Stimulated activated CD8-positive, alpha-beta memory T cell treated with anti-CD3 and anti-CD28 coated beads, Interleukin-4, amount 100 ng/mL, for 1 hour (primary cell): Measurements from ENCODE around the gene SH3PXD2B.

Experiments
- DNase-seq, 2 donors: peaks; one replicate each; pipeline ENCODE4 v3.0.0-alpha.2; 2020; ENCODE audit warnings: low read depth in 2 of 2, low spot score in 1 of 2

Gene SH3PXD2B

GRCh38 chr5:172454358-172455086, at the start of gene SH3PXD2B:
TSS of gene SH3PXD2B (minus strand) at chr5:172454525. CDS start at chr5:172454352, 173 bp downstream.
- DNase-seq = no peak

GRCh38 chr5:172502969-172503368, 48.6 kb upstream of the SH3PXD2B start:
- DNase-seq = no peak

- DNase-seq = no peak
Measured at GRCh38 chr5:172502410-172502809, 48.1 kb upstream of the SH3PXD2B start.

- DNase-seq = no peak
Measured at GRCh38 chr5:172501708-172502320, 47.5 kb upstream of the SH3PXD2B start.

GRCh38 chr5:172499287-172499686, 45.0 kb upstream of the SH3PXD2B start:
- no peak for DNase-seq

GRCh38 chr5:172498431-172499129, 44.3 kb upstream of the SH3PXD2B start:
- DNase-seq = no peak

- no peak for DNase-seq
Measured at GRCh38 chr5:172497591-172498255, 43.4 kb upstream of the SH3PXD2B start.

- DNase-seq = no peak
Measured at GRCh38 chr5:172496671-172497371, 42.5 kb upstream of the SH3PXD2B start.

- DNase-seq = no peak
Measured at GRCh38 chr5:172494630-172495505, 40.5 kb upstream of the SH3PXD2B start.

GRCh38 chr5:172493906-172494305, 39.6 kb upstream of the SH3PXD2B start:
- no peak for DNase-seq

GRCh38 chr5:172493461-172493860, 39.1 kb upstream of the SH3PXD2B start:
- DNase-seq = no peak

GRCh38 chr5:172493002-172493401, 38.7 kb upstream of the SH3PXD2B start:
- no peak for DNase-seq

- no peak for DNase-seq
Measured at GRCh38 chr5:172492097-172492840, 37.9 kb upstream of the SH3PXD2B start.

- DNase-seq = no peak
Measured at GRCh38 chr5:172491481-172491880, 37.2 kb upstream of the SH3PXD2B start.

GRCh38 chr5:172490514-172491461, 36.5 kb upstream of the SH3PXD2B start:
- DNase-seq = no peak

GRCh38 chr5:172488221-172488620, 33.9 kb upstream of the SH3PXD2B start:
- DNase-seq = no peak

GRCh38 chr5:172487671-172488070, 33.3 kb upstream of the SH3PXD2B start:
- no peak for DNase-seq

GRCh38 chr5:172486912-172487311, 32.6 kb upstream of the SH3PXD2B start:
- DNase-seq = no peak
